MM.1S (cell line): ENCODE measurements around the gene COL25A1.

Experiments used
- CTCF ChIP-seq: fragments of 300-600 bp; sonication (generic); IDR thresholded peaks from 2 replicates; pipeline ENCODE4 v1.5.1; 2016; ENCODE audit warnings: antibody characterized with exemption, low read length, mixed read lengths
- EZH2 ChIP-seq: fragments of 300-600 bp; sonication (generic); optimal IDR thresholded peaks from 2 replicates; pipeline ENCODE3; 2017; ENCODE audit warnings: low read depth, mild to moderate bottlenecking, antibody characterized with exemption, low read length, mixed read lengths

GRCh38 chr4:108953941-108954340 is 348.5 kb downstream of the COL25A1 start:
- no peak for TF ChIP-seq CTCF
- TF ChIP-seq EZH2, result no peak
